GM12874 (cell line): ENCODE results near the gene DDX18.

ENCODE experiments used
- CTCF ChIP-seq: IDR thresholded peaks from 2 replicates; pipeline ENCODE4 v1.5.1; 2011; ENCODE audit warnings: low read depth, mild to moderate bottlenecking, control low read depth, low read length, moderate library complexity; ENCODE audit not compliant: insufficient read depth

Gene DDX18

DNA sequence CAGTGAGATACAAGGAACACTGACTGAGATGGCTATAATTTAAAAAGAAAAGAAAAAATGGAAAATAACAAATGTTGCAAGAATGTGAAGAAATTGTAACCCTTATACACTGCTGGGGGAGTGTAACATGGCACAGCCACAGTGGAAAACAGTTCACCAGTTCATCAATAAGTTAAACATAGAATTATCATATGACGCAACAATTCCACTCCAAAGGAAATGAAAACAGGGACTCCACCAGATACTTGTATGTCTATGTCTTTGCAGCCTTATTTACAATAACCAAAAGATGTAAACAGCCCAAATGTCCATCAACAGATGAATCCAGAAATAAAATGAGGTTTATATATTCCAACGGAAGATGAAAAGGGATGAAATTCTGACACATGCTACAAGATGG lies 30.8 kb downstream of the DDX18 start:
- no peak for TF ChIP-seq CTCF

- TF ChIP-seq CTCF = no peak
Measured at GRCh38 chr2:117850015-117850414, 35.5 kb downstream of the DDX18 start.

GRCh38 chr2:117850461-117850860 lies 36.0 kb downstream of the DDX18 start:
- TF ChIP-seq CTCF = no peak

DNA sequence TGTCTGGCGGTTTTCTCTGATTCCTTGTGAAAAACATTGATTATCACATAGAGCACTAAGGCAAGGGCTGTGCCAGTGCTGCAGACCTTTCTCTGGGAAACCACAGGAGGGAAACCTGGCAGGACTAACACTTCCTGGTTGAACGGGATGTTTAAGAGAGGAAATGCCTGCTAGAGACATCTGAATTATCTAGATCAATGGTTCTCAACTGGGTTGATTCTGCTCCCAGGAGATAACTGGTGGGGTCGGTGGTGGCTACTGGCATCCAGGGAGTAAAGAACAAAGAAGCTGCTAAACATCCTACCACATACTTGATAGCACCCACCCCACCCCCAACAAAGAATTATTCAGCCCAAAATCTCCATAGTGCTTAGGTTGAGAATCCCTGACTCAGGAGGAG lies 37.5 kb downstream of the DDX18 start:
- TF ChIP-seq CTCF = no peak

DNA sequence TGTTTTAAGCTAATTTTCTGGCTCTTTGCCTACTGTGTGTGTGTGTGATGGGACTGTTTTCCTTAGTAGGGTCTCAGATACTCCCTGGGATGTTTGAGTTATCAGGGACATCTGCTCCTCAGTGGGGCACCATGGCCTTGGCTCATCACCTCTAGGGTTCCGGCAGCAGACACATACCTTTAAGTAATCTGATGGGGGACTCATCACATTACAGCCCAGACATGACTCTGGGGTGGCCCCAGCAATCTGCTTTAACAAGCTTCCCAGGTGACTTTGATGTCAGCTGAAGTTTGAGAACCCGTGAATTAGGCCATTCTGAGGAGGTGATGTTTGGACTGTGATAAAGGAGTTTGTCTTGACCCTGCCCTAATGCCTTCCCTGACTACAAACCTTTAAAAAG lies 38.8 kb downstream of the DDX18 start:
- TF ChIP-seq CTCF = no peak

GRCh38 chr2:117853873-117854272 lies 39.4 kb downstream of the DDX18 start:
- no peak for TF ChIP-seq CTCF

DNA sequence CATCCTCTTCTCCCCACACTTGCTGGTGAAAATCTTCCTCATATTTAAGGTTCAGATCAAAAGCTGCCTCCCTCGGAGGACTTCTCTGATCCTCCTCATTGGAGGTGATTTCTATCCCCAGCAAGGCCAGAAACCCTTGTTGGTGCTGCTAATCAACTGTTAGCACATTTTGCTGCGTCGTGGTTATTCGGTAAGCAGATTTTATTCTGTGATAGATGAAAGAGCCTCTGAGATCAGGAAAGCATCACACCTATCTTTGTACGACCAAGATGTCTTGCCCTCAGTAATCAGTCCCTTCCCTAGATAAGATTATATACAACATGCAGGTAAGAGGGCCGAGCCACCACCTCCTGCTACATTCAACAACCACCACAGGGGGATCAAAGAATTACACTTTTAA lies 40.1 kb downstream of the DDX18 start:
- no peak for TF ChIP-seq CTCF

GRCh38 chr2:117855886-117856285 lies 41.4 kb downstream of the DDX18 start:
- no peak for TF ChIP-seq CTCF
